SK-N-SH (cell line): Measurements from ENCODE around the gene NCAPH2. TPM values are rescaled to one million over a fixed set of nuclear protein-coding genes. Genes with fewer than 3 reads are reported as not detected.

ENCODE experiments used
- CTCF ChIA-PET: fragments of 300-600, 350-600 bp; formaldehyde crosslinking; extraction: SDS; loops from one replicate; lab custom pipeline; 2021; lab: Yijun Ruan, JAX
- POLR2A ChIA-PET: fragments of 350-600 bp; sonication (Branson Sonifier 250); formaldehyde crosslinking; extraction: SDS; loops from one replicate; lab custom pipeline; 2020; ENCODE audit warnings: antibody characterized with exemption, inconsistent platforms; lab: Yijun Ruan, JAX
- DNase-seq: peaks from one replicate; pipeline ENCODE4 v3.0.0; 2012
- H2AFZ ChIP-seq: fragments of 200-600 bp; sonication (generic); 2 replicates; pipeline ENCODE4 v1.8.1; 2016; ENCODE audit warnings: antibody characterized with exemption, mild to moderate bottlenecking, low read depth
- H3F3A ChIP-seq: fragments of 200-600 bp; sonication (generic); replicated peaks from 2 replicates; pipeline ENCODE3; 2016; ENCODE audit warnings: antibody characterized with exemption, mild to moderate bottlenecking; ENCODE audit not compliant: insufficient read depth
- H3K27ac ChIP-seq, 2 experiments: fragments of 200-500 bp in 1 of 2; fragments of 200-600 bp in 1 of 2; sonication (Bioruptor generic) in 1 of 2; sonication (generic), shearing (Covaris generic) in 1 of 2; 2 replicates each; pipeline versions ENCODE4 v1.5.1 to v1.6.1; 2014 to 2016; ENCODE audit warnings: low read depth in 2 of 2, inconsistent platforms in 1 of 2, low read length in 1 of 2, mild to moderate bottlenecking in 1 of 2, mixed read lengths in 1 of 2
- H3K27me3 ChIP-seq: fragments of 200-600 bp; sonication (generic), shearing (Covaris generic); 2 replicates; pipeline ENCODE4 v1.6.1; 2016; ENCODE audit warnings: mixed run types; ENCODE audit not compliant: insufficient read depth
- H3K36me3 ChIP-seq, 2 experiments: fragments of 200-500 bp in 1 of 2; fragments of 200-600 bp in 1 of 2; sonication (Bioruptor generic) in 1 of 2; sonication (generic) in 1 of 2; replicated peaks in 1 of 2; 2 replicates each; pipeline versions ENCODE3 to v1.5.1; 2014 to 2016; ENCODE audit warnings: low read length in 1 of 2, mild to moderate bottlenecking in 1 of 2; ENCODE audit not compliant: insufficient read depth in 2 of 2, control insufficient read depth in 1 of 2
- H3K4me1 ChIP-seq, 2 experiments: fragments of 200-500 bp in 1 of 2; fragments of 200-600 bp in 1 of 2; sonication (Bioruptor generic) in 1 of 2; sonication (generic), shearing (Covaris generic) in 1 of 2; 2 replicates each; pipeline versions ENCODE4 v1.5.1 to v1.6.1; 2014 to 2016; ENCODE audit warnings: low read depth in 1 of 2, low read length in 1 of 2, mixed run types in 1 of 2; ENCODE audit not compliant: insufficient read depth in 2 of 2, control insufficient read depth in 1 of 2
- H3K4me2 ChIP-seq: fragments of 200-600 bp; sonication (generic), shearing (Covaris generic); 2 replicates; pipeline ENCODE4 v1.6.1; 2017; ENCODE audit warnings: mixed run types
- H3K4me3 ChIP-seq, 2 experiments: fragments of 200-500 bp in 1 of 2; fragments of 200-600 bp in 1 of 2; sonication (Bioruptor generic) in 1 of 2; sonication (generic), shearing (Covaris generic) in 1 of 2; 2 replicates each; pipeline versions ENCODE4 v1.5.1 to v1.8.1; 2014 to 2016; ENCODE audit warnings: low read depth in 2 of 2, inconsistent platforms in 1 of 2, low read length in 1 of 2, mild to moderate bottlenecking in 1 of 2, mixed read lengths in 1 of 2, moderate library complexity in 1 of 2
- H3K79me2 ChIP-seq: fragments of 200-600 bp; sonication (generic); 2 replicates; pipeline ENCODE4 v1.8.1; 2017; ENCODE audit warnings: mild to moderate bottlenecking; ENCODE audit not compliant: insufficient read depth
- H3K9ac ChIP-seq: fragments of 200-600 bp; sonication (generic); 2 replicates; pipeline ENCODE4 v1.6.1; 2017; ENCODE audit warnings: mixed run types
- H3K9me2 ChIP-seq: fragments of 200-600 bp; sonication (generic); 2 replicates; pipeline ENCODE4 v1.6.1; 2017; ENCODE audit warnings: mixed run types
- H3K9me3 ChIP-seq: fragments of 200-600 bp; sonication (generic); 2 replicates; pipeline ENCODE4 v1.6.1; 2017; ENCODE audit warnings: mixed run types, mild to moderate bottlenecking, moderate library complexity
- H4K20me1 ChIP-seq: fragments of 200-600 bp; sonication (generic); 2 replicates; pipeline ENCODE4 v1.6.1; 2017; ENCODE audit warnings: mild to moderate bottlenecking, mixed run types; ENCODE audit not compliant: insufficient read depth
- CTCF ChIP-seq: fragments of 200-600 bp; sonication (generic); IDR thresholded peaks from 2 replicates; pipeline ENCODE4 v1.6.1; 2017; ENCODE audit warnings: antibody characterized with exemption, mild to moderate bottlenecking, moderate library complexity
- EP300 ChIP-seq, 2 experiments: IDR thresholded peaks; 2 replicates each; pipeline versions ENCODE4 v1.4.0 to v1.6.1; 2012; ENCODE audit warnings: borderline replicate concordance in 1 of 2, low read depth in 1 of 2, low read length in 1 of 2
- FOXJ3 ChIP-seq: sonication (generic); formaldehyde crosslinking; IDR thresholded peaks from 2 replicates; pipeline ENCODE4 v1.5.1; 2020; ENCODE audit warnings: mild to moderate bottlenecking, missing genetic modification reagents
- FOXM1 ChIP-seq: IDR thresholded peaks from 2 replicates; pipeline ENCODE4 v1.4.0; 2012; ENCODE audit warnings: low read depth, mild to moderate bottlenecking
- GABPA ChIP-seq: IDR thresholded peaks from 2 replicates; pipeline ENCODE4 v1.4.0; 2012; ENCODE audit warnings: low read depth, mild to moderate bottlenecking
- GATA2 ChIP-seq: sonication (generic); formaldehyde crosslinking; IDR thresholded peaks from 2 replicates; pipeline ENCODE4 v1.5.0; 2020; ENCODE audit warnings: mild to moderate bottlenecking, missing genetic modification reagents
- JUND ChIP-seq: IDR thresholded peaks from 2 replicates; pipeline ENCODE4 v1.4.0; 2012
- RAD21 ChIP-seq: IDR thresholded peaks from 2 replicates; pipeline ENCODE4 v1.6.1; 2012; ENCODE audit warnings: mild to moderate bottlenecking, low read length
- RCOR1 ChIP-seq: fragments of 150-350 bp; IDR thresholded peaks from 2 replicates; pipeline ENCODE4 v1.6.1; 2017; ENCODE audit warnings: antibody characterized with exemption, low read length
- RFX5 ChIP-seq: IDR thresholded peaks from 2 replicates; pipeline ENCODE4 v1.6.1; 2012; ENCODE audit warnings: mild to moderate bottlenecking, improper control_type of control experiment, low read length
- SMC3 ChIP-seq: IDR thresholded peaks from 2 replicates; pipeline ENCODE4 v1.6.1; 2012; ENCODE audit warnings: low read depth, low read length, improper control_type of control experiment
- TEAD4 ChIP-seq: IDR thresholded peaks from 2 replicates; pipeline ENCODE4 v1.4.0; 2012; ENCODE audit warnings: mild to moderate bottlenecking, borderline replicate concordance; ENCODE audit not compliant: insufficient read depth
- ZBTB33 ChIP-seq: IDR thresholded peaks from 2 replicates; pipeline ENCODE4 v1.4.0; 2012; ENCODE audit warnings: low read depth, borderline replicate concordance
- WGBS: methylation state at CpG from one replicate; pipeline ENCODE4 v1.1.6; 2017; ENCODE audit warnings: low lambda C conversion rate; 5-methylcytosine and 5-hydroxymethylcytosine counted together
- polyA plus RNA-seq, 3 experiments: library from polyadenylated mRNA; depleted of rRNA; stranded (reverse); fragments of >200 nt; gene quantifications; 2 replicates each; pipeline ENCODE4 v1.2.3, GENCODE V29; 2012

NCAPH2 gene
- polyA plus RNA-seq, 1 of the 3 experiments (the other 2 are of a cell fraction): 22.4 TPM

- Histone ChIP-seq H3K9ac (no peak overlapping the region), H2AFZ (no peak overlapping the region), H3K4me3 (no peak overlapping the region), H3K27me3 (no peaks in the 10 kb centered on the region), H3K4me1 (no peaks in the 10 kb centered on the region), H3K79me2 (no peaks in the 10 kb centered on the region), H3K9me3 (no peaks in the 10 kb centered on the region), H3K4me2 (no peak overlapping the region), H3K9me2 (no peaks in the 10 kb centered on the region), H4K20me1 (no peaks in the 10 kb centered on the region), H3K36me3 (peaks cover 0 to 69% of the 10 kb centered on the region in 2 experiments), H3F3A (no peaks in the 10 kb centered on the region), H3K27ac (no peak overlapping the region)
- ChIA-PET POLR2A (interaction anchor here (0.6 kb wide), 1 partner anchor 43 kb away, joined by 3 read pairs; no protein-coding TSS in a partner anchor), CTCF (interaction anchor here (0.7 to 3.2 kb wide), 4 partner anchors 9 to 48 kb away, joined by 3 to 28 read pairs (median 4); partner anchors contain the start of genes CHKB, SCO2 and SYCE3)
- DNase-seq: no peak
- WGBS: 100% methylated on average over 1 of the region's 11 CpGs
- TF ChIP-seq RFX5 (no peak), FOXJ3 (CRISPR knock-in tag) (no peak), TEAD4 (no peak), RCOR1 (no peak), ZBTB33 (no peak), CTCF (no peak), GABPA (no peak), JUND (no peak), GATA2 (CRISPR knock-in tag) (no peak), RAD21 (no peak), FOXM1 (no peak), EP300 (IDR thresholded peaks at IDR 0.05; ENCODE audit: borderline replicate concordance in 1 of 2, low read depth in 1 of 2, low read length in 1 of 2) (no peak), SMC3 (no peak)
Observed at GRCh38 chr22:50572965-50573364, 64.9 kb downstream of the NCAPH2 start.
